Measurements from ENCODE around the gene IL17REL. TPM values are rescaled to one million over a fixed set of nuclear protein-coding genes. Genes with fewer than 3 reads are reported as not detected.

The IL17REL gene
- total RNA-seq, 1 experiment from 2014 or later, result 0.24 TPM

GRCh38 chr22:49961005-49961600, 51.5 kb downstream of the IL17REL start:
- Mint-ChIP-seq H3K4me1 (peaks cover 5% of the 10 kb centered on the region; the same call in 1 of the 2 replicates), H3K4me3 (peak overlapping the region; percentile 81), H3K27me3 (ENCODE audit: low read depth) (no peaks in the 10 kb centered on the region; the same call in 1 of the 2 replicates), H3K27ac (no peak overlapping the region; the same call in 1 of the 2 replicates), H3K9me3 (no peaks in the 10 kb centered on the region), H3K36me3 (peaks cover 7% of the 10 kb centered on the region)
- CTCF ChIA-PET, result interaction anchor here (0.8 to 2.5 kb wide), 3 partner anchors 22 to 246 kb away, joined by 3 to 17 read pairs (median 5); no protein-coding TSS in a partner anchor
- POLR2A ChIA-PET, result no interaction called here
- ATAC-seq (no peak), DNase-seq (ENCODE audit: low spot score) (peak; percentile 27)
- peak; percentile 16; the same call in 1 of the 2 replicates for TF ChIP-seq MAX (CRISPR knock-in tag; IDR thresholded peaks at IDR 0.05)
- TF ChIP-seq, protein P1, sequence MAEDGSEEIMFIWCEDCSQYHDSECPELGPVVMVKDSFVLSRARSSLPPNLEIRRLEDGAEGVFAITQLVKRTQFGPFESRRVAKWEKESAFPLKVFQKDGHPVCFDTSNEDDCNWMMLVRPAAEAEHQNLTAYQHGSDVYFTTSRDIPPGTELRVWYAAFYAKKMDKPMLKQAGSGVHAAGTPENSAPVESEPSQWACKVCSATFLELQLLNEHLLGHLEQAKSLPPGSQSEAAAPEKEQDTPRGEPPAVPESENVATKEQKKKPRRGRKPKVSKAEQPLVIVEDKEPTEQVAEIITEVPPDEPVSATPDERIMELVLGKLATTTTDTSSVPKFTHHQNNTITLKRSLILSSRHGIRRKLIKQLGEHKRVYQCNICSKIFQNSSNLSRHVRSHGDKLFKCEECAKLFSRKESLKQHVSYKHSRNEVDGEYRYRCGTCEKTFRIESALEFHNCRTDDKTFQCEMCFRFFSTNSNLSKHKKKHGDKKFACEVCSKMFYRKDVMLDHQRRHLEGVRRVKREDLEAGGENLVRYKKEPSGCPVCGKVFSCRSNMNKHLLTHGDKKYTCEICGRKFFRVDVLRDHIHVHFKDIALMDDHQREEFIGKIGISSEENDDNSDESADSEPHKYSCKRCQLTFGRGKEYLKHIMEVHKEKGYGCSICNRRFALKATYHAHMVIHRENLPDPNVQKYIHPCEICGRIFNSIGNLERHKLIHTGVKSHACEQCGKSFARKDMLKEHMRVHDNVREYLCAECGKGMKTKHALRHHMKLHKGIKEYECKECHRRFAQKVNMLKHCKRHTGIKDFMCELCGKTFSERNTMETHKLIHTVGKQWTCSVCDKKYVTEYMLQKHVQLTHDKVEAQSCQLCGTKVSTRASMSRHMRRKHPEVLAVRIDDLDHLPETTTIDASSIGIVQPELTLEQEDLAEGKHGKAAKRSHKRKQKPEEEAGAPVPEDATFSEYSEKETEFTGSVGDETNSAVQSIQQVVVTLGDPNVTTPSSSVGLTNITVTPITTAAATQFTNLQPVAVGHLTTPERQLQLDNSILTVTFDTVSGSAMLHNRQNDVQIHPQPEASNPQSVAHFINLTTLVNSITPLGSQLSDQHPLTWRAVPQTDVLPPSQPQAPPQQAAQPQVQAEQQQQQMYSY (CRISPR knock-in tag; IDR thresholded peaks at IDR 0.05), result no peak

- H3K4me1 Mint-ChIP-seq, result peaks cover 5% of the 10 kb centered on the region; the same call in 1 of the 2 replicates
- ATAC-seq (peak; percentile 85), DNase-seq (ENCODE audit: low spot score) (peak; percentile 88)
- no peaks in the 10 kb centered on the region for H3K9me3 Mint-ChIP-seq
- CTCF ChIA-PET, result interaction anchor here (1.0 to 1.6 kb wide), 2 partner anchors 14 to 29 kb away, joined by 4 to 5 read pairs; no protein-coding TSS in a partner anchor
- H3K4me3 Mint-ChIP-seq, result peak within 1 kb of the TSS; percentile 81
- no peak within 1 kb of the TSS; the same call in 1 of the 2 replicates for H3K27ac Mint-ChIP-seq
- peaks cover 7% of the 10 kb centered on the region for H3K36me3 Mint-ChIP-seq
- POLR2A ChIA-PET, result no interaction called here
- H3K27me3 Mint-ChIP-seq (ENCODE audit: low read depth), result no peaks in the 10 kb centered on the region; the same call in 1 of the 2 replicates
- TF ChIP-seq NR2C2 (CRISPR knock-in tag; IDR thresholded peaks at IDR 0.05) (no peak), ELF4 (CRISPR knock-in tag; IDR thresholded peaks at IDR 0.05; ENCODE audit: low read depth) (peak; percentile 27; the same call in 1 of the 2 replicates), USF2 (CRISPR knock-in tag; IDR thresholded peaks at IDR 0.05) (peak; percentile 7; the same call in 1 of the 2 replicates), TEAD4 (CRISPR knock-in tag; IDR thresholded peaks at IDR 0.05) (no peak), FOXK1 (CRISPR knock-in tag; IDR thresholded peaks at IDR 0.05) (peak; percentile 21; the same call in 1 of the 2 replicates), MYBL2 (CRISPR knock-in tag; IDR thresholded peaks at IDR 0.05) (0 out of 2 replicates have a peak, but pooled peaks have one; percentile 60), ZNF423 (CRISPR knock-in tag; IDR thresholded peaks at IDR 0.05) (0 out of 2 replicates have a peak, but pooled peaks have one; percentile 6), NFATC4 (CRISPR knock-in tag; IDR thresholded peaks at IDR 0.05) (no peak), ZNF416 (CRISPR knock-in tag; IDR thresholded peaks at IDR 0.05) (no peak), ZBTB43 (CRISPR knock-in tag; IDR thresholded peaks at IDR 0.05) (no peak), MXD4 (CRISPR knock-in tag; IDR thresholded peaks at IDR 0.05; ENCODE audit: borderline replicate concordance) (no peak), HMGA2 (CRISPR knock-in tag; IDR thresholded peaks at IDR 0.05) (no peak), SMAD4 (CRISPR knock-in tag; IDR thresholded peaks at IDR 0.05) (no peak), ZNF121 (CRISPR knock-in tag; IDR thresholded peaks at IDR 0.05) (no peak), ZNF317 (CRISPR knock-in tag; IDR thresholded peaks at IDR 0.05; ENCODE audit: borderline replicate concordance, low read depth) (no peak)
- TF ChIP-seq, protein P2, sequence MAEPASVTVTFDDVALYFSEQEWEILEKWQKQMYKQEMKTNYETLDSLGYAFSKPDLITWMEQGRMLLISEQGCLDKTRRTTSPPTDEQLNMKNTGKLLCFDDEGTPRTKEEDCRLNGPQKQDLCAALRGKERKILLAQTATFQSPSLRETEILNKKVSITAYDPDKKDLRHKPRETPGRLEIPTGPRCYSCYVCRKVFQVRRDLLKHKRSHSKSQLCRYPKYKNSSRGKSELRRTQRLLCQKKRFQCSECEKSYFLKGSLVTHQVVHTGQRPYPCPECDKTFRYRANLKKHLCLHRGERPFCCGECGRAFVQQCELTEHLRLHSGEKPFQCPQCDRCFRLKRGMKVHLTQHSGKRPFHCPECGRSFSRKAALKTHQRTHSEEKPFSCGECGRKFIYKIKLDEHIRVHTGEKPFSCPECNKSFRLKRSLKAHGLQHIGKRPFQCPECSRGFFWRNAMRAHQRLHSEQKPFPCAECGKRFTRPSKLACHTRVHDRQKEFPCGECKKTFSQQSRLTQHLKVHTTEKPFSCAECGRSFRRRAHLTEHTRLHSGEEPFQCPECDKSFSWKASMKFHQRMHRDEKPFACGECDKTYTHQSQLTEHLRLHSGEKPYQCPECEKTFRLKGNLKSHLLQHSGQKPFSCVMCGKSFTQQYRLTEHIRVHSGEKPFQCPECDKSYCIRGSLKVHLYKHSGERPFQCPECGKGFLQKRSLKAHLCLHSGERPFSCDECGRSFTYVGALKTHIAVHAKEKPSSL (CRISPR knock-in tag; conservative IDR thresholded peaks at IDR 0.05), result no peak
- TF ChIP-seq, protein P3, sequence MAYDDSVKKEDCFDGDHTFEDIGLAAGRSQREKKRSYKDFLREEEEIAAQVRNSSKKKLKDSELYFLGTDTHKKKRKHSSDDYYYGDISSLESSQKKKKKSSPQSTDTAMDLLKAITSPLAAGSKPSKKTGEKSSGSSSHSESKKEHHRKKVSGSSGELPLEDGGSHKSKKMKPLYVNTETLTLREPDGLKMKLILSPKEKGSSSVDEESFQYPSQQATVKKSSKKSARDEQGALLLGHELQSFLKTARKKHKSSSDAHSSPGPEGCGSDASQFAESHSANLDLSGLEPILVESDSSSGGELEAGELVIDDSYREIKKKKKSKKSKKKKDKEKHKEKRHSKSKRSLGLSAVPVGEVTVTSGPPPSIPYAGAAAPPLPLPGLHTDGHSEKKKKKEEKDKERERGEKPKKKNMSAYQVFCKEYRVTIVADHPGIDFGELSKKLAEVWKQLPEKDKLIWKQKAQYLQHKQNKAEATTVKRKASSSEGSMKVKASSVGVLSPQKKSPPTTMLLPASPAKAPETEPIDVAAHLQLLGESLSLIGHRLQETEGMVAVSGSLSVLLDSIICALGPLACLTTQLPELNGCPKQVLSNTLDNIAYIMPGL (CRISPR knock-in tag; IDR thresholded peaks at IDR 0.05), result peak; percentile 37; the same call in 1 of the 2 replicates
- TF ChIP-seq, protein P4, sequence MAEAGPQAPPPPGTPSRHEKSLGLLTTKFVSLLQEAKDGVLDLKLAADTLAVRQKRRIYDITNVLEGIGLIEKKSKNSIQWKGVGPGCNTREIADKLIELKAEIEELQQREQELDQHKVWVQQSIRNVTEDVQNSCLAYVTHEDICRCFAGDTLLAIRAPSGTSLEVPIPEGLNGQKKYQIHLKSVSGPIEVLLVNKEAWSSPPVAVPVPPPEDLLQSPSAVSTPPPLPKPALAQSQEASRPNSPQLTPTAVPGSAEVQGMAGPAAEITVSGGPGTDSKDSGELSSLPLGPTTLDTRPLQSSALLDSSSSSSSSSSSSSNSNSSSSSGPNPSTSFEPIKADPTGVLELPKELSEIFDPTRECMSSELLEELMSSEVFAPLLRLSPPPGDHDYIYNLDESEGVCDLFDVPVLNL (CRISPR knock-in tag; IDR thresholded peaks at IDR 0.05; ENCODE audit: borderline replicate concordance, low read depth), result no peak
Measured at GRCh38 chr22:49960159-49961004, 52.2 kb downstream of the IL17REL start, which contains the start of gene PIM3. TSS of gene PIM3 (plus strand) at chr22:49960772. CDS start at chr22:49960948, 176 bp downstream.

Data from WTC11 (cell line).